Measurements from ENCODE around the gene KRTAP5-6.

DNA sequence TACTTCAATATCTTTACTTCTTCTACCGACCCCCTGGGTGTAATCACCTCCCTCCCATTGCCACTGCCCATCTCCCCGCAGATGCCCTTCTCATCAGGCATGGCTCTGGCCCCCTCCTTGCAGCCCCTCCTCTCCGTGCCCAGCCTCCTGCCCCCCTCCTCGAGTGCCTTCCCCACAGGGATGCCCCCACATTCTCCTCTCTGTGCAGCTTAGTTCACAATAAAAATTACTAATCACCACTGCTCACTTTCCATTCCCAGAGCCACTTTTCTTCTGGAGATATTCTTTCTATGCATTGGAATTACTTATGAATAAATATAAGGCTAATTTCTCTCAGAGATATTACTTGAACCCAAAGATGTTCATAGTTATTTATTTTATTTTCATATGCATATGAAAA, 31.3 kb downstream of the KRTAP5-6 start:
- no peak for TF ChIP-seq POLR2A (IDR thresholded peaks at IDR 0.05; ENCODE audit: low read length)
- TF ChIP-seq GATA1 (IDR thresholded peaks at IDR 0.05; ENCODE audit: low read depth, low read length) = no peak

Data from erythroblast (primary cell).